ENCODE data around the gene ADRA2B.
"Not testable (repeated sequence)": the region's sequence is repeated elsewhere in the genome, so short reads cannot be mapped to it uniquely, and the experiment has no call there.

ADRA2B gene

DNA sequence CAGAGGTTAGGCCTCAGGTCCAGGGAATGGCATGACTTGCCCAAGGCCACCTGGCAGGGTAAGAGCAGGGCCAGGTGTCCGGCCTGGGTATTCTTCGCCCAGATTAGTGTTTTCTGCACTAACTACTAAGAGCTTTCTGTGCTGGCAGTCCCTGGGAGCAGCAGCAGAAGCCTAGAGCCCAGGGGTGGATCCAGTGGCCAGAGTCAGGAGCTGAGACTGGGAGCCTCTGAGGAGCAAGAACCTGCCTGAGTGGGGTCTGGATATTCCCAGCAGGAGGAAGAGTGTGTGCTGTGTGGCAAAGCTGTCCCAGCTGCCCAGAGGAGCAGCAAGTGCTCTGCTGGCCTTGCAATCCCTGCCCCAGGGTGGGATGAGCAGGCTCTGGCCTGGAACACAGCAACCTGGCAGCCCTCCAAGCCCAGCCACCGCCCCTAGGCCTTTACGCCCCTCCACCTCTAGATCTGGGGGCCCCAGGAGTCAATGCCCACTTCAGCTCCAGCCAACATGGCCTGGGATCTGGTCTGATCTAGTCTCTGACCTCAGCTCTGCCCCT lies 50.9 kb downstream of the ADRA2B start:
- no peak for DNase-seq

DNA sequence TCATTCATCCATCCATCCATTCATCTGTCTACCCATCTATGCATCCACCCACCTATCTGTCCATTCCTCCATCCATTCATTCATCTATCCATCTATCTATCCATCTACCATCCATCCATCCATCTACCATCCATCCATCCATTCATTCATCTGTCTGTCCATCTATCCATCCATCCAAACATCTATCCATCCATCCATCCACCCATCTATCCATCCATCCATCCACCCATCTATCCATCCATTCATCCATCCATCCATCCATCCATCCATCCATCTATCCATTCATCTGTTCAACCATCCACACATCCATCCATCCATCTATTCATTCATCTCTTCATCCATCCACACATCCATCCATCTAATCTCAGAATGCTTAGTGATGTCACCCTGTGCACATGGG lies 51.6 kb downstream of the ADRA2B start:
- DNase-seq = not testable (repeated sequence)

DNA sequence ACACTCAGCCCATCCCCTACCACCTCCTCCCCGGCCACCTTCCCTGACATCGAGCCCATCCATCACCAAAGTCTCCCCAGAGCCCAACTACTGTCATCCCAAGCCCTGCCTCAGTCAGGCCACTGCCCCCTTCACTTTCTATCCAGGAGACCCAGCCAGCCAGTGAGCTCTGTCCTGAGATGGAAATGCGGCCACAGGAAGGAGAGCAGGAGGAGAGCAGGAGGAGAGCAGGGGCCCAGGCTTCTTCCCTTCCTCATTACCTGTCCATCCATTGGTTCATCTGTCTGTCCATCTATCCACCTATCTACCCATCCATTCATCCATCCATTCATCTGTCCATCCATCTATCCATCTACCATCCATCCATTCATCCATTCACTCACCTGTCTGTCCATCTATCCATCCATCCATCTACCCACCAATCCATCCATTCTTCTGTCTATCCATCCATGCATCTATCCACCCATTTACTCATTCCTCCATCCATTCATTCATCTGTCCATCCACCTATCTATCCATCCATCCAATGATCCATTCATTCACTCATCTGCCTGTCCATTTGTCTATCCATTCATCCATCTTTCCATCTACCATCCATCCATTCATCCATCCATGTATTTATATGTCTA lies 52.2 kb downstream of the ADRA2B start:
- not testable (repeated sequence) for DNase-seq

DNA sequence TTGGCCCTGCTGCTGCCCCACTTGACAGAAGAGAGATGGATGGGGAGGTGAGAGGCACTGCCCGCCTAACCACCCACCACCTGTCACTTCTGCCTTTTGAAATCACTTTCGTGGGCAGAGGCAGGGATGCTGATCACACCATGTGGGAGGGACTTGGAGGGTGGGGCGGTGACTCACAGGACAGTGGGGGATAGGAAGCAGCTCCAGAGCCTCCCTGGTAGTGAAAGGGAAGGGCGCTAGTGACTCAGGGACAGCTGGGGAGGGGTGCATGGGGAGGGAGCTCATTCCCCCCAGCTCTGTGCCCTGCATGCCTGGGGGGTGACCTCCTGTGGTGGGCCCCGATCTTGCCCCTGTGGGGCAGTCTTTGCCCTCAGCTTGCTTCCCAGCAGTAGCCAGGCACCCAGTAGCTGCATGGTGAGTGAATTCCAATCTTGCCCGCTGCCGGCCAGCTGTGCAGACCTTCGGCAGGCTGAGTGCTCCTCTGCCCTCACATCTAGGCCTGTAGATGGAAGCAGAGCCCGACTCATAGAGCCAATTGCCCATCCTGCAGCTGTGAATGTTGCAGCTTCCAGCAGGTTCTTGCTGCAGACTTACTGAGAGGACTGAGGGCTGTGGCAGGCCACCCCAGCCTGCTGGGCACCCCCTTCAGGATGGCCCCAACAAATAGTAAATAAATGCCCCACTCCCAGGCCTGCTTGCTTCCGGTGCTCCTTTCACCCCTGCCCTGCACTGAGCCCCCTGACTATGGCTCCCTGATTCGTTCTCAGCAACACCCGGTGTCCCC lies 53.1 kb downstream of the ADRA2B start:
- not testable (repeated sequence) for DNase-seq
